ENCODE measurements around the gene EIF4A2. TPM values are rescaled to one million over a fixed set of nuclear protein-coding genes. Genes with fewer than 3 reads are reported as not detected.

Gene EIF4A2
- 325 TPM for polyA plus RNA-seq (2013, experiment 1 of 2; ENCODE audit: insufficient read length)
- 320 TPM for polyA plus RNA-seq (2013, experiment 2 of 2; ENCODE audit: insufficient read length)

DNA sequence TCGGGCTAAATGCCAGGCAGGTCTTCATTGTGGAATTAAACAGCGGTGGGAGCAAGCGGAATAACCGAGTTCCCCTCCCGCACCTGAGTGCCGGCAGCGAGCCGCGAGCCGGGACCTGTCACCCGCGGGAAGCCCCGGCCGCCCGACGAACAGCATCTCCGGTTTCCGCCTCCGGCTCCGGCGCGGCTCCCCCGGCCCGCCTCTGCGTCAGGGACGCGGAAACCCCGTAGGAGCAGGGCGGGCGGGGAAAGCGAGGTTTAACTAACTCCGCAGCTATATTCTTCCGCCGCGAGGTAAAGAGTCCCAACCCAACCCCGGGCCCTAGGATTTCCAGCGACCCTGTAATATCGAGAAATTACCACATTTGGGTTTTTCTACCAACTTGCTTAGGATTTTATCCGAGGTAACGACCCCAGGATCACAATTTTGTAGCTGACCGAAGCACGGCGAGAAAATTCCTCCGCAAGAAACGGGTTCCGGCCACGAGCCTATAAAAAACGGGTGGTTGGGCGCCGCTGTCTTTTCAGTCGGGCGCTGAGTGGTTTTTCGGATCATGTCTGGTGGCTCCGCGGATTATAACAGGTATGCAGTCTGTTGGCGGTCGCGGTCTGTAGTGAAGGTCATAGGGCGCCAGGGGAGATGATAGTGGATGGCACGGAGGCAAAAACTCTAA, at the start of gene EIF4A2:
EIF4A2 (plus strand) TSS at position 520 of the 673 bp plus-strand sequence; CDS start at position 554, 34 bp downstream.
- peak; percentile 91 for DNase-seq

DNA sequence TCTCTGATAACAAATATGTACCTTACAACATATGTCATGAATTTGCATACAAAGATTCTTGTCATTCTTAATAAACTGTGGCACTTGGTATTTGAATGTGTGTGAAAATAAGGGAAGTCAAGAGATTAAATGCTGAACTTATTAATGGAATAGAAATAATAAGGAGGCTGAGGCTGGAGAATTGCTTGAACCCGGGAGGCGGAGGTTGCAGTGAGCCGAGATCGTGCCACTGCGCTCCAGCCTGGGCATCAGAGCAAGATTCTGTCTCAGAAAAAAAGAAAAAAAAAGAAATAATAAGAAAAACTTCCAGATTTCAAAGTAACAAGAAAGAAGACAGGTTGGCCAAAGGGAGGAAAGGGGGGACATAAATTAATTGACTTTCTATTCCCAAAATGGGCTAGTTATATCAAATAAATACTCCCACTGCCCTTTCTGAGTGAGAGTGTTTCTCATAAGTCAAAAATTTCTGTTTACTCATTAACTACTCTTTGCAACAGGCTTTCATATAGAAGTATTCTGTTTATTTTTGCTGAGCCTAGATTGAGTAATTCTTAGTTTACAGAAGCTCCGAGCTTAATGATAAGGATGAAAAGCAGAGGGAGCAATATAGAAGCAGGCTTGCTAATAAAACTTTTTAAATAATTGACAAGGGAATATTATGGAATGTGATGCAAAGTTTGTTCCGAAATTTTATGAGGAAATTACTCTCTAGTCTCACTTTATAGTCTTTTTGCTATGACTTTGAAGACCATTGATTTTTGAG, 40.6 kb upstream of the EIF4A2 start:
- no peak for DNase-seq

DNA sequence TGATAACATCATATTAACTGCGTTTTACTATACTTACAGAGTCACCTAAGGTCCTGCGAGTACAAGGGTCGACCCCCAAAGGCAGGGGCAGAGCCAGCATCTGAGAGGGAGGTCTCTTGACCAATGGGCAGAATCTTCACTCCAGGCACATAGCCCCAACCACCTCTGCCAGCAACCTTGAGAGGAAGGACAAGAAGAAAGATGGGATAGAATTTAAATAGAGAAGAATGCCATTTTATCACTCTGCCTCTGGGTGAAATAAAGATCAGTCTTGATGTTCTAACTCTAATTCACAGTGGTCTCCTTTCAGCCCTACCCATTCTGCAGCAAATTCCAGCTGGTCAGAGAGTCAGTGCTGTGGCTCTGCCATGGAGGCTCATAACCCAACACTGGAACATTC, 39.7 kb upstream of the EIF4A2 start:
- DNase-seq, result no peak

DNA sequence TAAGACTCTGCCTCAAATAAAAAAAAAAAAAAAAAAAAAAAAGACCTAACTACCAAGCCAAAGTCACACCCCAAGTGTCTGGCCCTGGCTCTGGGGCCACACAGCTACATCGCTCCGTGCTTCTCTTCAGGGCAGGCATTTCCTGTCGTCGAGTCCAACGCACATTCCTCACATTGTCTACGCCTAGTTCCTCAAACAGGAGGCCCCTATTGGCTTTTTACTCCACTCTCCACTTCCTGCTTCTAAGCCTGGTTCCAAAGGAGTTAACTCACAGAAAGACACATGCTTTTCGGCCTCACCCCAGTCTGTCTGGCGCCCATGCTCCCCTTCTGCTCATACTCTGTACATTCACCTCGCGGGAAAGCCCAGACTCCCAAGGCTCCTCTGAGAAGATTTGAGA, 37.4 kb upstream of the EIF4A2 start:
- DNase-seq, result peak; percentile 88

DNA sequence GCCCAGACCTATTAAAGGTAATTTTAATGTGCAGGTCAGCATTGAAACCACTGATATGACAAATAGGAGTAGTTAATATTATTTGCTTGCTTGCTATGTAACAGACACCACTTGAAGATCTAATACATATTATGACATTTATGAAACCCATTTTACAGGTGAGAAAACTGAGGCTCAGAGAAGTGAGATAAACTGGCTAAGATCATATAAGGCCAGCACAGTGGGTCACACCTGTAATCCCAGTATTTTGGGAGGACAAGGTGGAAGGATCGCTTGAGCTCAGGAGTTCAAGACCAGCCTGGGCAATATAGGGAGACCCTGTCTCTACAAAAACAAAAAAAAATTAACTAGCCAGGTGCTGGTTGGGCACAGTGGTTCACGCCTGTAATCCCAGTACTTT, 33.1 kb upstream of the EIF4A2 start:
- no peak for DNase-seq

DNA sequence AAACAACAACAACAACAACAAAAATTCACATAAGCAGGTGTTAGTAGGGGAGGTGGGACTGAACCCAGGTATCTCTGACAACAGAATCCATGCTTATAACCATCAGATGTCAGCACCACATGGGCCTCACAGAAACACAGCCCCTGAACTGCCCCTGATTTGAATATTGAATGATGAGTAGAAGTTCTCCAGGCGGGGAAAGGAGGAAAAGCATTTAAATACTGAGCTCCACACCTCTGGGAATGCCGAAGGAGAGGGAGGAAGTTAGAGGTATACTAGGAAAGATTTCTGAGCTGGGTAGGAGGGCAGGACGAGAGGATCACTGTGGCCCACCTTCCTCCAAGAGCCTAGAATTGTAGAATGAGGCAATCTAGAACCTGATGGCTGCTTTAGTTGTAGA, 31.9 kb upstream of the EIF4A2 start:
- no peak for DNase-seq

DNA sequence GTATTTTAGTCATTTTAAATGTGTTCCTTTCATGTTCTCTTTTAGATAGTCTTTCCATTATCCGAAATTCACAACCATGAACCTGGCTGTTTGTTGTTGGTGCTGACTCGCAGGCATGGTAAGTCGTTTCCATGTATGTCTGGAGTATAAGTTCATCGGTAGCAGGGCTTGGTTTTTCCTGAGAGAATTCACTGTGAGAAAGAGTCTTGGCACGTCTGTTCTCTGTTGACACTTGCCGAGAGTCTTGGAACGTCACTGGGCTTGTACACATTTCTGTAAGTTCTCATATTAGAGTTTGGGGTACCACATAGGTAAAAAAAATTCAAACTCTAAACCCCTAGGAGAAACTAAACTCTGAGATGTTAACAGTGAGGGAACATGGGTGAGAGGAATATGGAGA, 29.4 kb upstream of the EIF4A2 start:
- no peak for DNase-seq

DNA sequence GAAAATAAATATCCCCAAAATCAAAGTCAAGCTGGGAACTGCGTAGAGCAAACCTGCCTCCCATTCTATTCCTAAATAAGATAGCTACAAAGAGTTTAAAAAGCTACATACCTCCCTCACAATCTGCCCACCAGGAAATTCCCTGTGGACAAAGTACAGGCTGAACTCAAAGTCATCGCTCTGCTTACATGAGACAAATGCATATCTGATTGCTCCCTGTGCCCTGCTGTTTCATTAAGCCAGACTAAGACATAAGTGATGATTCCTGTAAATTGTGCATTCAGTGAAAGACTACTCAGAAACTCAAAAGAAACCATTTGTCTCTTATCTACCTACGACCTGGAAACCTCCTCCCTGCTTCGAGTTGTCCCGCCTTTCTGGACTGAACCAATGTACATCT, 28.5 kb upstream of the EIF4A2 start:
- no peak for DNase-seq

DNA sequence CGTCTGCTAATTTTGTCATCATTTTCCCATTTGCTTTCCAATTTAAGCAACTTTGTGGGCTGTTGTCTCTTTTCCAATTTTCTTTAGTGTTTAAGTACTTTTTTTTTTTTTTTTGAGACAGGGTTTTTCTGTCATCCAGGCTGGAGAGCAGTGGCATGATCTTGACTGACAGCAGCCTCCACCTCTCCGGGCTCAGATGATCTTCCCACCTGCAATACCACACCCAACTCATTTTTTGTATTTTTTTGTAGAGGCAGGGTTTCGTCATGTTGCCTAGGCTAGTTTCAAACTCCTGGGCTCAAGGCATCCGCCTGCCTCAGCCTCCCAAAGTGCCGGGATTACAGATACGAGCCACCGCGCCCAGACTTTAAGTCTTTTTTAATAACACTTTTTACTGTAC, 26.2 kb upstream of the EIF4A2 start:
- DNase-seq, result no peak

DNA sequence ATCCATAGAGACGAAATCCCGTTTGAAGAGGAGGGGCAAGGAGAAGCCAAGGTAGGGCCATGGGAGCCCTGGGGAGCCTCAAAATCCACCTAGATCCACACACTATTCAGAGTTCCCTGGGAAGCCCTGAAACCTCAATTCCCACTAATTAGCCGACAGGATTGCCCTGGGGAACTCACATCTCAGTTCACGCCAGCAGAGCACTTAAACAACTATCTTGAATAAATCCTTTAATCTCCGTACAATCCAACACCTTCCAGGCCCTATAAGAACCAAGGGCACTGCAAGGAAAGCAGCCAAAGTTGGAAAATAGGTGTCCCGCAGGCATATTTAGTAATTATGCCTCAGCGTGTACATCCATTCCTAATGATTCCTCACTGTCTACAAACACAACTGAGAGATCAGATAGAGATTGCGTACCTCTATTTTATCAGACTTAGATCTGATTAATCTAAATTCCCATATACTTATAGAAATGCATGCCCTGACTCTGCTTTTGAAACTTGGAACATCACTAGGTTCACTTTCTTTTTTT, 25.6 kb upstream of the EIF4A2 start:
- no peak for DNase-seq

DNA sequence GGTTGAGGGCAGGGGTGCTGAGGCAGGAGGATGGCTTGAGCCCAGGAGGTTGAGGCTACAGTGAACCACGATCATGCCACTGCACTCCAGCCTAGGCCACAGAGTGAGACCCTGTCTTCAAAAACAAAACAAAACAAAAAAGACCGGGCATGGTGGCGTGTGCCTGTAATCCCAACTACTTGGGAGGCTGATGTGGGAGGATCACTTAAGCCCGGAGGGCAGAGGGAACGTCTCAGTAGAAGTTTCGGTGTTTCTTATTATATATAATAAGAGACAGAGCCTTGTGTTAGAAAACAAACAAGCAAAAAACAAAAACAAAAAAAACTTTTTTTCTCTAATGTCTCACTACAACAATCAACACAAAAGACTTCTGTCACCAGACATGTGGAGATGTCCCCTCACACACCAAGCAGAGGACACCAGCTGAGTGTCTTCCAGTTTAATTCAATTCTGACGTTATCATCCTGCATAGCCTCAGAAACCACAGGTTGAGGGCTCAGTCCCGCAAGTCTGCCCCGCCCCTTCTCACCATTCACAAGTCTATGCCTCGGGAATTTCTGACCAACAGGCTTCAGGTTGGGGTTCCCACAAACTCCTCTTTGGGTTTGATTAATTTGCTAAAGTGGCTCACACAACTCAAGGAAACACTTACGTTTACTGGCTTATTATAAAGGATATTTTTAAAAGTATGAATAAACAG, 24.0 kb upstream of the EIF4A2 start:
- no peak for DNase-seq

DNA sequence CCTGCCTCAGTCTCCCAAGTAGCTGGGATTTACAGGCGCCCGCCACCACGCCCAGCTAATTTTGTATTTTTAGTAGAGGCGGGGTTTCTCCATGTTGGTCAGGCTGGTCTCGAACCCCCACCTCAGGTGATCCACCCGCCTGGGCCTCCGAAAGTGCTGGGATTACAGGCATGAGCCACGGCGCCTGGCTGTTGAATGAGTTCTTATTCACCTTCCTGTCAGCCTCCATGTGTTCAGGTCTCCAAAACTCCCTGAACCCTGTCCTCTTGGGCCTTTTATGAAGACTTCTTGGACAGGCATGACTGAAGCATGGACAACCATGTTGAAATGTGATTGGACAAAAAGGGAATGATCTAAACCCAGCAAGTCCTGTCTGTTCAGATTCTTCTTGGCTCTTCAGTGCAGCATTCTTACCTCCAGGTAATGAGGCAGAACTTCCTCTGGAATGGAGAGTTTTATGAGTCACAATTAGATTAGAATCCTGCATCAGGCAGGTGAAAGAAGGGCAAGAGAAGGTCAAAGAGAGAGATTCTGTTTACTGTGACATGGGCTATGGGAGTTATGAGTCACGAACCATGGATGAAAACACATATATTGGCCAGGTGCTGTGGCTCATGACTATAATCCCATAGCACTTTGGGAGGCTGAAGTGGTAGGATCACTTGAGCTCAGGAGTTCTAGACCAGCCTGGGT, 23.1 kb upstream of the EIF4A2 start:
- DNase-seq, result no peak

DNA sequence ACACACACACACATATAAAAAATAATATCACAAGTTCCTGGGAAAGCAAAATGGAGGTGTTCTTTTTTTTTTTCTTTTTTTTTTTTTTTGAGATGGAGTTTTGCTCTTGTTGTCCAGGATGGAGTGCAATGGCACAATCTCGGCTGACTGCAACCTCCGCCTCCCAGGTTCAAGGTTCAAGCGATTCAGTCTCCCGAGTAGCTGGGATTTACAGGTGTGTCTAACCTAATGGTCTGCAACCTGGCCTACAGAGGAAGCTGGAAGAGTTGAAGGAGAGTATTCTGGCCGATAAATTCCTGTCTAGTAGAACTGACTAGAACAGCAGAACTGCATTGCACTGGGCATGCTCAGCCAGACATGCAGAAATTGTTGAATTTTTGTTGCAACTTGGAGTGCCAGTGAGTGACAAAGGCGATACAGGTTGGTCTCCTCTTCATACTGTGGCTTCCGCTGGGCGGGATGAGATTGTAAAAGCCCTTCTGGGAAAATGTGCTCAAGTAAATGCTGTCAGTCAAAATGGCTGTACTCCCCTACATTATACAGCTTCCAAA, 22.4 kb upstream of the EIF4A2 start:
- DNase-seq, result no peak

DNA sequence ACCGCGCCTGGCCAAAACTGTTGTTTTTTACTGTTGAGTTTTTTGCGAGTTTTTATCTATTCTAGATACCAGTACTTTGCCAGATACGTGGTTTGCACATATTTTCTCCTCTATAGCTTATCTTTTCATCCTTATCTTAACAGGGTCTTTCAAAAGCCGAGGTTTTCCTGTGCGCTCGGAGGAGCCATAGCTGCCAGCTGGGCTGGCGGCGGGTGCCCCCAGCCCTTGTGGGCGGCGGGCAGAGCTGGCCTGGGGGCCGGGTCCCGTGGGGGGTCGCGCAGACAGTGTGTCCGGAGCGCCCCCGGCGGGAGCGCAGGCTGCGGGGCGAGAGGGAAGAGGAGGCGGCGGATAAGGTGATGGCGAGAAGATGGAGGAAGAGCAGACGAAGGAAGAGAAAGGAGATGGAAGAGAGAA, 11.1 kb upstream of the EIF4A2 start:
- DNase-seq, result no peak

DNA sequence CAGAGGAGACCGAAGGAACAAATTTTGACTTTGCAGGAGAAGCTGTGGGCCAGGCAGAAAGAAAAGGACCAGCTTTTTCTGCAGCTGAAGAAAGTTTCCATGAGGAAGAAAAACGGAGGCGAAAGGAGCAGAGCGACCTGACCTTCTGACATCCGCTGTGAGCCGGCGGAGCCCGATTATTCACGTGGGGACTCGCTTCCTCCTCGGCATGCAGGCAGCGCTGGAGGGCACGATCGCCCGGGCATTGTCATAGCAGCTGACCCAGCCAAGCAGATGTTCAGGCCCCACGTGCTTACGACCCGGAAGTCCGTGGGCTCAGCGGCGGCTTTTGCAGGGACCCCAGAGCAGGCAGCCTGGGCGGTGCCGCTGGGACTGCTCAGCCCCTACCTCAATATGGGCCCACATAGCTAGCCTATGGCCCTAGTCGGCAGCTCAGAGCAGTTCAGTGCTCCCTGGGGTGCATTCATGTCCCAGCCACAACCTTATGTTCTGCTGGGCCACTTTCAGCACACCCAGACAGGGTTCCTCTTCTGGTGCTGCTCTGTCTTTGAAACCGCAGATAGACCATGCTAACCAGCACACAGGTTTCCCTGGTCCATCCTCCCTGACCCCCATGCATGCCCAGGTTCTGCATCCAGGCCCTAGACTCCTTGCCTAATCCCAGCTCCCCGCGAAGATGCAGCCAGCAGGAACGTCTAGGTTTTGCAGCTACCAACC, 10.5 kb upstream of the EIF4A2 start:
- peak; percentile 15 for DNase-seq

DNA sequence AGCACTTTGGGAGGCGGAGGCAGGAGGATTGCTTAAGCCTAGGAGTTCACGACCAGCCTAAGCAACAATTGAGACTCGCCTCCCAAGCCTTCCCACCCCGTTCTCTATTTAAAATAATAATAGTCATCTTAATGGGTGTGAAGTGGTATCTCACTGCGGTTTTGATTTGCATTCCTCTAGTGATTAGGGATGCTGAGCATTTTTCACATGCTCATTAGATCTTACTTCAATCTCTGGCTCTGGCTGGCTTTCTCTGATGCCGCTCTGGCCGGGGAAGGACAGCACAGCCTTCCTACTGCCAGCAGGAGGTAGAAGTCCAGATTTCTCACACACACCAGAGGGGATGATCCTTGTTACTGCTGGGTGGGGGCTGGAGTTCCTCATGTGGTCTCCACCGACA, 7.4 kb upstream of the EIF4A2 start:
- no peak for DNase-seq

DNA sequence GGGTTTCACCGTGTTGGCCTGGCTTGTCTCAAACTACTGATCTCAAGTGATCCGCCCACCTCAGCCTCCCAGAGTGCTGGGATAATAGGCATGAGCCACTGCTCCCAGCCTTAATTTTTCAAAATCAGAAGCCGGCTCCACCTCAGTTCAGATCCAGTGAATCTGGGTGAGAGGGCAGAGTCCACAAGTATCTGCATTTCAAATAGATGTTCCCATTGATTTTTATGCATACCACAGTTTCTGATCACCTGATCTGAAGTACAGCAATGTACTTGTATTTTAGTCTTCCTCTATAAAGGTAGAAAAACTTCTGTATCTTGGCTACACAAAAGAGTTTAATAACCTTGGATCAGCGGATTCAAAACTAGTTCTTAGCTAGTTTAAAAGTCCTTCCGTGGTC, 4.2 kb upstream of the EIF4A2 start:
- DNase-seq, result no peak

DNA sequence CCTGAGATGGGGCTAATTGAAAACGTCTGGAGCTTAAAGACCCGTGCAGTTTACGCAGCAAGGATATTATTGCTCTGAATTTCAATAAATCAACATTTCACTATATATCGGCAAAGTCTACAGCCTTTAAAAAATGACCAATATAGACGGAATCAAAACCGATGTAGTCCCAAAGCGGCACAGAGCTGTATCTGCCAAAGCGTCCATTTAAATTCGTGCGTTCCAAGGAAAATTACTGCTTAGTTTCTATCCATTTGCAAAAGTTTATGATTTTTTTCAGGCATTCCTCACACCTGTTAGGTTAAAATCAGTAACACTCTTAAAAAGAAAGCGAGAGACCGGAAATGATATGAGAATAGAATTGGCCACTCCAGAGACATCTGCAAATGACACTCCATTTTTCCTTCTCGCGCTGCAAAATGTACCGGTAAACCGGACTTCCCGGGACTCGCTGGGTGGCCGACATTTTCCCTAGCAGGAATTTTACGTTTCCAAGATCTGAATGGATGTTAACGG, 777 bp upstream of the EIF4A2 start:
- DNase-seq, result no peak

DNA sequence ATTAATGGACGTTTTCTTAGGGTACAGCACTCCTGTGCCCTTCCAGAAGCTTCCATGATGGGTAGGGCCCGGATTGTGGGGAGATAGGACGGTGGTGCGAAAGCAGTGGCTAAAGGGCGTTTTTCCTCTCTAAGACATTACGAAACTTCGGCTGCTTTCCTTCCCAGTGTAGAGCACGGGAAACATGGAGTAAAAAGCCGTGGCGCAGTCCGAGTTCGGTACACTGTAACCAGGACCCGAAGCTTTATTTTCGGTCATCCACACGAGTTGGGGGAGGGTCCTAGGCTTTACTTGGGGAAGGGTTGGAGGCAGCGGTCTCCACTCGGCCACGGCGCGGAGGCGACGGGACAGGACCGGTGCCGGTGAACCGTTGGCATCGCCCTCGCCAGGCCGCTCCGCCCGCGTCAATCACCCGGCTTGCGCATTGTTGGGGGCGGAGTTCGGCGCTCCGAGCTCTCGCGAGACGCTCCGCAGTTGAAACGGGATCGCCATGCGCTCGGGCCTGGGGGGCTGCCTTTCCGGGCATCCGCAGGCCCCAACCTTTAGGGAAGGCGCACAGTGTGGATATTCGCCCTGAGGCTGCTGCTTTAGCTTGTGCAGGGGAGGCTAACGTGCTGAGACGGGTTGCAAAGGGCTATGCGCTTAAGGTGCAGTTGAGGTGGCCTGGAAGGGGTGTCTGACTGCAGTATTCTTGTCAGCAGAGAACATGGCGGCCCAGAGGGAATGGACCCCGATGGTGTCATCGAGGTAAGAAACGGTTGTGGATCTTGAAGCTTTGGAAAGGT, 546 bp downstream of the EIF4A2 start:
- peak; percentile 75 for DNase-seq

DNA sequence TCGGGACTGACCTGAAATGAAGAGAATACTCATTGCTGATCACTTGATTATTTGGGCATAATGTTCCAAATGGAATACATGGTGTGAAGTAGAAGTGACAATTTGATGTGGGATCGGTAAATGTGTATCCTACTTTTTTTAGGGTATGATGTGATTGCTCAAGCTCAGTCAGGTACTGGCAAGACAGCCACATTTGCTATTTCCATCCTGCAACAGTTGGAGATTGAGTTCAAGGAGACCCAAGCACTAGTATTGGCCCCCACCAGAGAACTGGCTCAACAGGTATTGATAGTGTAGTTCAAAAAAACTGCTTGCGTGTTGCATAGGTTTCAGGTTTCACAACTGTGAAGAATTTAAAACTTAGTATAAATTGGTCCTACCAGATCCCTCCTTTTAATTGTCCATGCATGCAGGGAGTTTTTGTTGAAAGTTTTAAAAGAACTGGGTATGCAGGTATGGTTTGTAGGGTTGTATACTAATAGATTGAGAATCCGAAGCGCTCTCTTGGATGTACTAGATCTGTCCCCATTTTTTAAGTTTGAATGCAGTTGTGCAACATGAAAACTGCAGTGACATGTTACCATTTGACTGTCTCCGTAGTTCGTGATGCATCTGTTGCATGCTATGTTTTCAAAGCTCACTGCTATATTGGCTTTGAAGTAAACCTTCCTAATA, 1.6 kb downstream of the EIF4A2 start:
- DNase-seq, result no peak

Data from fibroblast of skin of abdomen (primary cell).